K562 (cell line): ENCODE data around the gene RSBN1L. TPM values are rescaled to one million over a fixed set of nuclear protein-coding genes. Genes with fewer than 3 reads are reported as not detected.
A peak's percentile ranks its signal among the peaks of the same experiment; 100 is the strongest.

Source experiments
- ARID2 ChIP-seq: fragments of 450-650 bp; IDR thresholded peaks from 2 replicates; pipeline ENCODE4 v1.6.1; 2017; ENCODE audit warnings: antibody characterized with exemption, mild to moderate bottlenecking
- CHAMP1 ChIP-seq: fragments of 450-650 bp; IDR thresholded peaks from 2 replicates; pipeline ENCODE4 v1.6.1; 2016; ENCODE audit warnings: mild to moderate bottlenecking
- DPF2 ChIP-seq: fragments of 450-650 bp; IDR thresholded peaks from 2 replicates; pipeline ENCODE4 v1.6.1; 2016
- E2F5 ChIP-seq: sonication (generic); formaldehyde crosslinking; IDR thresholded peaks from 2 replicates; pipeline ENCODE4 v1.8.0; 2022; ENCODE audit warnings: mild to moderate bottlenecking, missing genetic modification reagents
- LARP7 ChIP-seq: fragments of 450-650 bp; IDR thresholded peaks from 2 replicates; pipeline ENCODE4 v1.6.1; 2016
- LCOR ChIP-seq: sonication (generic); formaldehyde crosslinking; IDR thresholded peaks from 2 replicates; pipeline ENCODE4 v1.8.0; 2022; ENCODE audit warnings: mild to moderate bottlenecking, missing genetic modification reagents
- MXD1 ChIP-seq: fragments of 250-450 bp; sonication (Bioruptor Pico); IDR thresholded peaks from 2 replicates; pipeline ENCODE4 v1.8.0; 2021; ENCODE audit warnings: borderline replicate concordance, mild to moderate bottlenecking, moderate library complexity; ENCODE audit not compliant: poor library complexity, severe bottlenecking
- NFE2L1 ChIP-seq: fragments of 450-650 bp; IDR thresholded peaks from 2 replicates; pipeline ENCODE4 v1.6.1; 2016; ENCODE audit warnings: missing genetic modification characterization, low read depth, mild to moderate bottlenecking, missing compliant biosample characterization, moderate library complexity, borderline replicate concordance
- NFXL1 ChIP-seq: fragments of 450-650 bp; formaldehyde crosslinking; IDR thresholded peaks from 2 replicates; pipeline ENCODE4 v1.4.0; 2021; ENCODE audit warnings: mild to moderate bottlenecking
- NR1H2 ChIP-seq: sonication (generic); formaldehyde crosslinking; IDR thresholded peaks from 2 replicates; pipeline ENCODE4 v1.4.0; 2020; ENCODE audit warnings: mild to moderate bottlenecking, missing genetic modification reagents
- PKNOX1 ChIP-seq: fragments of 450-650 bp; IDR thresholded peaks from 2 replicates; pipeline ENCODE4 v1.6.1; 2016
- RFX1 ChIP-seq: fragments of 450-650 bp; IDR thresholded peaks from 2 replicates; pipeline ENCODE4 v1.6.1; 2016; ENCODE audit warnings: mild to moderate bottlenecking, moderate library complexity
- RFX7 ChIP-seq: fragments of 250-450 bp; sonication (Bioruptor Pico); IDR thresholded peaks from 2 replicates; pipeline ENCODE4 v1.5.1; 2021; ENCODE audit warnings: mild to moderate bottlenecking
- SMARCA5 ChIP-seq: fragments of 450-650 bp; IDR thresholded peaks from 2 replicates; pipeline ENCODE4 v1.6.1; 2016
- SMARCB1 ChIP-seq: IDR thresholded peaks from 2 replicates; pipeline ENCODE4 v1.6.1; 2011; ENCODE audit warnings: improper control_type of control experiment, low read depth; ENCODE audit not compliant: insufficient read length
- SP2 ChIP-seq: IDR thresholded peaks from 2 replicates; pipeline ENCODE4 v1.6.1; 2011; ENCODE audit warnings: mild to moderate bottlenecking, low read depth, low read length, moderate library complexity; ENCODE audit not compliant: poor library complexity, severe bottlenecking; ENCODE audit errors: extremely low read depth
- SPI1 ChIP-seq: IDR thresholded peaks from 2 replicates; pipeline ENCODE4 v1.6.1; 2011; ENCODE audit warnings: low read depth, low read length, control low read depth, borderline replicate concordance
- TEAD2 ChIP-seq: fragments of 450-650 bp; IDR thresholded peaks from 2 replicates; pipeline ENCODE4 v1.6.1; 2016; ENCODE audit warnings: missing genetic modification characterization, control low read depth, missing compliant biosample characterization
- ZFX ChIP-seq: sonication (generic); formaldehyde crosslinking; IDR thresholded peaks from 2 replicates; pipeline ENCODE4 v1.8.0; 2022; ENCODE audit warnings: mild to moderate bottlenecking, missing genetic modification reagents, moderate library complexity
- ZNF124 ChIP-seq: sonication (generic); formaldehyde crosslinking; IDR thresholded peaks from 2 replicates; pipeline ENCODE4 v1.8.1; 2022; ENCODE audit warnings: missing genetic modification reagents
- ZNF239 ChIP-seq: fragments of 250-450 bp; sonication (Bioruptor Pico); IDR thresholded peaks from 2 replicates; pipeline ENCODE4 v1.4.0; 2020; ENCODE audit warnings: mild to moderate bottlenecking
- ZNF24 ChIP-seq: fragments of 450-650 bp; IDR thresholded peaks from 2 replicates; pipeline ENCODE4 v1.6.1; 2016
- ZNF436 ChIP-seq: fragments of 250-450, 450-650 bp; sonication (Bioruptor Pico); formaldehyde crosslinking; IDR thresholded peaks from 2 replicates; pipeline ENCODE4 v1.7.0; 2020; ENCODE audit warnings: mild to moderate bottlenecking
- ZNF699 ChIP-seq: fragments of 250-450 bp; sonication (Bioruptor Pico); IDR thresholded peaks from 2 replicates; pipeline ENCODE4 v1.8.0; 2021; ENCODE audit warnings: mild to moderate bottlenecking, moderate library complexity; ENCODE audit not compliant: insufficient replicate concordance
- ZNF740 ChIP-seq, 3 experiments: fragments of 200-800 bp in 1 of 3; sonication (Bioruptor generic) in 1 of 3; sonication (generic) in 1 of 3; formaldehyde crosslinking in 1 of 3; IDR thresholded peaks; 2 replicates each; pipeline versions ENCODE4 v1.6.1 to v1.8.0; 2016 to 2022; ENCODE audit warnings: mild to moderate bottlenecking in 2 of 3, missing compliant biosample characterization in 2 of 3, missing genetic modification characterization in 2 of 3, missing genetic modification reagents in 1 of 3
- polyA plus RNA-seq, 8 experiments: library from polyadenylated mRNA; depleted of rRNA in 4 of 8; stranded (reverse) in 5 of 8; unstranded in 3 of 8; fragments of >200 nt; fragmentation: Nextera tagmentation in 2 of 8; fragmentation: Illumina TruSeq in 1 of 8; extraction: Ambion mirVana in 2 of 8; extraction: Trizol in 1 of 8; gene quantifications; 2 replicates each; pipeline versions ENCODE4 v1.2.1 to v1.2.3, GENCODE V29; 2011 to 2014; ENCODE audit warnings: inconsistent platforms in 1 of 8, missing spikeins in 1 of 8
- total RNA-seq, 7 experiments: library from RNA; depleted of rRNA in 6 of 7; stranded (reverse); fragments of >200 nt in 6 of 7; fragmentation: Illumina TruSeq in 2 of 7; extraction: Trizol in 2 of 7; gene quantifications; 2 replicates each; pipeline versions ENCODE4 v1.2.1 to v1.2.3, GENCODE V29; 2011 to 2021; ENCODE audit warnings: low replicate concordance in 1 of 7

RSBN1L gene
- total and polyA plus RNA-seq, 9 of the 15 experiments (the other 6 are each of a cell fraction or from before 2014, with no cell fraction given) = 6.2 to 35.2 (median 20.1) TPM

GRCh38 chr7:77696057-77696642, at the start of gene RSBN1L (continued):
- no peak for TF ChIP-seq RFX7 (CRISPR knock-in tag)
- no peak for TF ChIP-seq NFE2L1
- TF ChIP-seq SP2 = peak; percentile 89
- TF ChIP-seq RFX1 = no peak
- TF ChIP-seq E2F5 (CRISPR knock-in tag) = no peak; the same call in 1 of the 2 replicates
- TF ChIP-seq LCOR (CRISPR knock-in tag) = 0 out of 2 replicates have a peak, but pooled peaks have one; percentile 72
- no peak for TF ChIP-seq ZNF740 (CRISPR knock-in tag; IDR thresholded peaks at IDR 0.05)
- no peak for TF ChIP-seq ZNF740 (tag; IDR thresholded peaks at IDR 0.05)
- no peak for TF ChIP-seq TEAD2 (tag)
- TF ChIP-seq SMARCA5 = no peak
- TF ChIP-seq ZNF124 (CRISPR knock-in tag) = no peak
- TF ChIP-seq ZNF24 = no peak
- no peak for TF ChIP-seq ZNF699 (CRISPR knock-in tag)
- no peak for TF ChIP-seq MXD1 (CRISPR knock-in tag)
- TF ChIP-seq DPF2 = no peak; the same call in 1 of the 2 replicates
- TF ChIP-seq ZNF239 (CRISPR knock-in tag) = no peak; the same call in 1 of the 2 replicates
- no peak for TF ChIP-seq NFXL1 (CRISPR knock-in tag)
- no peak for TF ChIP-seq ZNF436 (CRISPR knock-in tag)
- TF ChIP-seq NR1H2 = no peak; the same call in 1 of the 2 replicates
- peak; percentile 100 for TF ChIP-seq PKNOX1
- TF ChIP-seq ARID2 = no peak
- no peak for TF ChIP-seq SMARCB1
- no peak for TF ChIP-seq LARP7
- TF ChIP-seq CHAMP1 = no peak
- TF ChIP-seq SPI1 = no peak
- no peak; the same call in 1 of the 2 replicates for TF ChIP-seq ZFX (CRISPR knock-in tag)
